ENCODE measurements around the gene PAK1.
A peak's percentile ranks its signal among the peaks of the same experiment; 100 is the strongest.

PAK1 gene

GRCh38 chr11:77332259-77332658 is 141.6 kb downstream of the PAK1 start:
- TF ChIP-seq, protein P1, sequence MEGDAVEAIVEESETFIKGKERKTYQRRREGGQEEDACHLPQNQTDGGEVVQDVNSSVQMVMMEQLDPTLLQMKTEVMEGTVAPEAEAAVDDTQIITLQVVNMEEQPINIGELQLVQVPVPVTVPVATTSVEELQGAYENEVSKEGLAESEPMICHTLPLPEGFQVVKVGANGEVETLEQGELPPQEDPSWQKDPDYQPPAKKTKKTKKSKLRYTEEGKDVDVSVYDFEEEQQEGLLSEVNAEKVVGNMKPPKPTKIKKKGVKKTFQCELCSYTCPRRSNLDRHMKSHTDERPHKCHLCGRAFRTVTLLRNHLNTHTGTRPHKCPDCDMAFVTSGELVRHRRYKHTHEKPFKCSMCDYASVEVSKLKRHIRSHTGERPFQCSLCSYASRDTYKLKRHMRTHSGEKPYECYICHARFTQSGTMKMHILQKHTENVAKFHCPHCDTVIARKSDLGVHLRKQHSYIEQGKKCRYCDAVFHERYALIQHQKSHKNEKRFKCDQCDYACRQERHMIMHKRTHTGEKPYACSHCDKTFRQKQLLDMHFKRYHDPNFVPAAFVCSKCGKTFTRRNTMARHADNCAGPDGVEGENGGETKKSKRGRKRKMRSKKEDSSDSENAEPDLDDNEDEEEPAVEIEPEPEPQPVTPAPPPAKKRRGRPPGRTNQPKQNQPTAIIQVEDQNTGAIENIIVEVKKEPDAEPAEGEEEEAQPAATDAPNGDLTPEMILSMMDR (IDR thresholded peaks at IDR 0.05; ENCODE audit: low read depth, low read length), result no peak

DNA sequence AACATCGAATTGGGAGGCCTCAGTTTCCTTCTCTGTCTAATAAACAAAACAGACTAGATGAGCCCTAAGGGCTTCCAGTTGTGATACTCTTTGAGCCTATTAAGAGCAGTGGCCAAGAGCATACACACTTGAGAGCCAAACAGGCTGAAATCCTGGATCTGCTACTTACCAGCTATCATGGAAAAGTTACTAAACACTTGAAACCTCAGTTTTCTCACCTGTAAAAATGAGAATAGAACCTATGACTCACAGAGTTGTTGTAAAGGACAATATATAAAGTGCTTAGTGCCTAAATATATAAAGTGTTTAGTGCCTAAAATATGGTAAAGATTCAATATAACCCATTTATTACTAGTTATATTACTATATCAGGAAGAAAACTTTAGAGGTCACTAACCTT is 148.7 kb downstream of the PAK1 start:
- TF ChIP-seq, protein P1 (IDR thresholded peaks at IDR 0.05; ENCODE audit: low read depth, low read length), result no peak

More at GRCh38 chr11:77332259-77332658, 141.6 kb downstream of the PAK1 start:
- DNase-seq (ENCODE audit: extremely low read depth, low read depth), result no peak

GRCh38 chr11:77324508-77324907 is 149.4 kb downstream of the PAK1 start:
- no peak for DNase-seq (ENCODE audit: extremely low read depth, low read depth)
- TF ChIP-seq, protein P1 (IDR thresholded peaks at IDR 0.05; ENCODE audit: low read depth, low read length), result no peak

More for the DNA sequence above, 148.7 kb downstream of the PAK1 start:
- no peak for DNase-seq (ENCODE audit: extremely low read depth, low read depth)

DNA sequence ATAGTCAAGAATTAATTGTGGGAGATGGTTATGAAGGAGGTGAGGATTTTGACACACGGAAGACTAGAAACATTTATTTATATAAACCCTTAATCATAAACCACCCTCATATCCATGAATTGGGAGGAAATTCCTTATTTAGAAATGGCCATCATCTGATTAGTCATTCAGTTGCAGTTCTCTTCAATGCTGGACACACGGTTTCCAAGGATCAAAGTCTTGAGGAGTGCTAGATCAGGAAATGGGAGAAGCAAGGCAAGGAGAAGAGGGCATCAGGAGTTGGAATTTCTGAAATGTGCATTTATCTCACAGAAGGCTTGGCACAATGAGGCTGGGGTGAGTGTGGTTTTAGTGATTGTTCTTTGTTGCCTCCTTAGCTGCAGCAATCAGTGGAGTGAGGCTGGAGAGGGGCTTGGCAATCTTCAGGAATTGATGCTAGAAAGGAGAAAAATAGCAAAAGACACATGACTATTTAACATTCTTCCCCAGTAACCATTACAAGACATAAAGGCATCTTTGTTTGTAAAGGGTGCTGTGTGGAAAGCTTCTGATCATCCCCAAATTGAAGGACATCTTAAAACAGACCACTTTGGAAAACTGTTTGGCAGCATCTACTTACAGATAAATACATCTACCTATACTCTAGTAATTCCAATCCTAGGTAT is 150.8 kb downstream of the PAK1 start:
- TF ChIP-seq, protein P1 (IDR thresholded peaks at IDR 0.05; ENCODE audit: low read depth, low read length), result no peak
- DNase-seq (ENCODE audit: extremely low read depth, low read depth), result no peak

GRCh38 chr11:77322506-77322905 is 151.4 kb downstream of the PAK1 start:
- DNase-seq (ENCODE audit: extremely low read depth, low read depth), result peak; percentile 23
- TF ChIP-seq, protein P1 (IDR thresholded peaks at IDR 0.05; ENCODE audit: low read depth, low read length), result no peak

DNA sequence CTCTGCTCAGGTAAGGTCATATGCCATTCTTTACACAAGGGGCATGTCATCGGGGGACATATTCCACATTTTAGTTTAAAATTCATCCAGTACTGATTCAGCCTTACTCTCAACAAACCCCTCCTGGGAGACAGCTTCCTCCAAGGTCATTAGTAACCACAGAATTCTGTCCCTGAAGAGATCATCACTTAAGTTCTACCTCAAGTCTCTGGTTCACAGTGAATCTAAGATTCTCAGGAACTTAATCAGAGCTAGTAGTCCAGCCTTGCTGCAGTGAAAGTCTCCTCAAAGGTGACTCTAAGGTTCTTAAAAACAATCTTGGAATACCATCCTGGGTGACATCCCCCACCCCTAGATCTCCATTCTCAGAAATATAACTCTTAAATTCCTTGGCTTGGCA is 153.5 kb downstream of the PAK1 start:
- DNase-seq (ENCODE audit: extremely low read depth, low read depth), result no peak
- TF ChIP-seq, protein P1 (IDR thresholded peaks at IDR 0.05; ENCODE audit: low read depth, low read length), result no peak

DNA sequence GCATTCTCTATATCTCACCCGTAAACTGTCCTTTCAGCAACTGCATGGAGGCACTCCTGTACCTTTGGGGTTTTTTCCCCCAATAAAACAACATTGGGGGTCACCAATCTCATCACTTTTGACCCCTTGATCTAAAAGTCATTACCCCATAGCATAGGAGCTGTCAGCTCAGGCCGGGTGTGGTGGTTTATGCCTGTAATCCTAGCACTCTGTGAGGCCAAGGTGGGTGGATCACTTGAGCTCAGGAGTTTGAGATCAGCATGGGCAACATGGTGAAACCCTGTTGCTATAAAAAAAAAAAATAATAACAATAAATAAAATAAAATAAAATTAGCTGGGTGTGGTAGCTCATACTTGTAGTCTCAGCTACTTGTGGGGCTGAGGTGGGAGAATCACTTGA is 155.3 kb downstream of the PAK1 start:
- no peak for DNase-seq (ENCODE audit: extremely low read depth, low read depth)
- TF ChIP-seq, protein P1 (IDR thresholded peaks at IDR 0.05; ENCODE audit: low read depth, low read length), result no peak
